CD14-positive monocyte (primary cell): ENCODE measurements around the gene RNF113B. TPM values are rescaled to one million over a fixed set of nuclear protein-coding genes. Genes with fewer than 3 reads are reported as not detected.

Experiments
- DNase-seq, 3 donors: peaks; one replicate each; pipeline ENCODE4 v3.0.0-alpha.2; 2011 to 2022
- H2AFZ ChIP-seq: 2 replicates; pipeline ENCODE4 v1.6.0; 2012; ENCODE audit warnings: mild to moderate bottlenecking, low read depth, low read length, inconsistent platforms; ENCODE audit not compliant: insufficient read depth, poor library complexity, severe bottlenecking
- H3K27ac ChIP-seq, 2 donors: 1 replicate in 1 of 2; 2 replicates in 1 of 2; pipeline ENCODE4 v1.5.1; 2012 to 2013; ENCODE audit warnings: low read length in 2 of 2, control low read depth in 1 of 2, inconsistent platforms in 1 of 2, low read depth in 1 of 2, mild to moderate bottlenecking in 1 of 2
- H3K27me3 ChIP-seq, 2 donors: one replicate each; pipeline versions ENCODE4 v1.6.0 to v1.6.1; 2011 to 2013; ENCODE audit warnings: low read length in 2 of 2; ENCODE audit not compliant: control insufficient read depth in 2 of 2, insufficient read depth in 2 of 2
- H3K36me3 ChIP-seq, 2 donors: replicated peaks in 1 of 2; 1 replicate in 1 of 2; 2 replicates in 1 of 2; pipeline versions ENCODE4 v1.5.1 to v1.6.1; 2012 to 2013; ENCODE audit warnings: low read length in 2 of 2, control low read depth in 1 of 2, inconsistent platforms in 1 of 2, mild to moderate bottlenecking in 1 of 2; ENCODE audit not compliant: insufficient read depth in 2 of 2, control insufficient read depth in 1 of 2
- H3K4me1 ChIP-seq, 2 donors: 1 replicate in 1 of 2; 2 replicates in 1 of 2; pipeline versions ENCODE4 v1.5.1 to v1.6.1; 2012 to 2013; ENCODE audit warnings: low read length in 2 of 2, control low read depth in 1 of 2, inconsistent platforms in 1 of 2, mild to moderate bottlenecking in 1 of 2, moderate library complexity in 1 of 2; ENCODE audit not compliant: insufficient read depth in 2 of 2, control insufficient read depth in 1 of 2
- H3K4me2 ChIP-seq: replicated peaks from 2 replicates; pipeline ENCODE3; 2012; ENCODE audit warnings: low read length, moderate library complexity, mild to moderate bottlenecking; ENCODE audit not compliant: poor library complexity, severe bottlenecking; ENCODE audit errors: extremely low read depth
- H3K4me3 ChIP-seq, 3 experiments: fragments of 200-600 bp in 1 of 3; sonication (generic) in 1 of 3; replicated peaks in 1 of 3; 1 replicate in 2 of 3; 2 replicates in 1 of 3; pipeline ENCODE4 v1.5.1; 2011 to 2013; ENCODE audit warnings: low read length in 3 of 3, mild to moderate bottlenecking in 3 of 3, control low read depth in 2 of 3, low read depth in 2 of 3, inconsistent platforms in 1 of 3, moderate library complexity in 1 of 3
- H3K79me2 ChIP-seq: 2 replicates; pipeline ENCODE4 v1.6.0; 2012; ENCODE audit warnings: mild to moderate bottlenecking, control low read depth, inconsistent platforms, low read length, moderate library complexity; ENCODE audit not compliant: insufficient read depth
- H3K9ac ChIP-seq: 2 replicates; pipeline ENCODE4 v1.6.0; 2017; ENCODE audit warnings: low read length, mild to moderate bottlenecking; ENCODE audit not compliant: insufficient read depth, poor library complexity, severe bottlenecking
- H3K9me3 ChIP-seq, 2 donors: replicated peaks in 1 of 2; 1 replicate in 1 of 2; 2 replicates in 1 of 2; pipeline versions ENCODE4 v1.5.1 to v1.6.1; 2012 to 2013; ENCODE audit warnings: low read length in 2 of 2, control low read depth in 1 of 2; ENCODE audit not compliant: control insufficient read depth in 1 of 2, insufficient read depth in 1 of 2
- H4K20me1 ChIP-seq: 2 replicates; pipeline ENCODE4 v1.6.0; 2012; ENCODE audit warnings: mild to moderate bottlenecking, low read length, control low read depth, moderate library complexity; ENCODE audit not compliant: insufficient read depth
- H3K27ac Mint-ChIP-seq, 7 donors: one replicate each; pipeline ENCODE4 v1.8.0; 2020; ENCODE audit warnings: mild to moderate bottlenecking in 7 of 7, mixed read lengths in 7 of 7, moderate library complexity in 6 of 7, inconsistent platforms in 2 of 7
- H3K27me3 Mint-ChIP-seq, 3 donors: one replicate each; pipeline ENCODE4 v1.8.0; 2021 to 2022; ENCODE audit warnings: low read depth in 3 of 3, mild to moderate bottlenecking in 3 of 3, mixed read lengths in 3 of 3, moderate library complexity in 3 of 3, inconsistent platforms in 1 of 3
- H3K36me3 Mint-ChIP-seq, 2 donors: one replicate each; pipeline ENCODE4 v1.8.0; 2020; ENCODE audit warnings: mixed read lengths in 2 of 2, inconsistent platforms in 1 of 2, mild to moderate bottlenecking in 1 of 2
- H3K4me1 Mint-ChIP-seq: one replicate; pipeline ENCODE4 v1.8.0; 2020; ENCODE audit warnings: mild to moderate bottlenecking, mixed read lengths
- H3K4me3 Mint-ChIP-seq, 2 donors: one replicate each; pipeline ENCODE4 v1.8.0; 2020; ENCODE audit warnings: mild to moderate bottlenecking in 2 of 2, mixed read lengths in 2 of 2, moderate library complexity in 1 of 2
- H3K9me3 Mint-ChIP-seq, 7 donors: one replicate each; pipeline ENCODE4 v1.8.0; 2020 to 2022; ENCODE audit warnings: mixed read lengths in 7 of 7, mild to moderate bottlenecking in 6 of 7, moderate library complexity in 6 of 7, inconsistent platforms in 2 of 7
- WGBS: methylation state at CpG from one replicate; pipeline ENCODE4 v1.1.5; 2013; ENCODE audit warnings: missing lambda C conversion rate; ENCODE audit not compliant: insufficient coverage; 5-methylcytosine and 5-hydroxymethylcytosine counted together
- intact Hi-C, 2 donors: fragments of 100-400 bp; cut with micrococcal nuclease; formaldehyde crosslinking; loops; one replicate each; pipeline versions ENCODE4 v1.15.0 to v1.15.1; 2023
- polyA plus RNA-seq, 3 donors: library from polyadenylated mRNA; depleted of rRNA in 1 of 3; unstranded in 2 of 3; stranded (reverse) in 1 of 3; fragments of 300-500 nt in 2 of 3; fragments of >200 nt in 1 of 3; fragmentation: Illumina TruSeq in 2 of 3; gene quantifications; 1 replicate in 2 of 3; 2 replicates in 1 of 3; pipeline ENCODE4 v1.2.3, GENCODE V29; 2012 to 2021
- TF ChIP-seq, protein P1 (sequence below): fragments of 200-600 bp; IDR thresholded peaks from one replicate; pipeline ENCODE4 v1.8.0; 2022; ENCODE audit warnings: antibody characterized with exemption, mild to moderate bottlenecking

RNF113B gene
- polyA plus RNA-seq, 3 donors = not detected

DNA sequence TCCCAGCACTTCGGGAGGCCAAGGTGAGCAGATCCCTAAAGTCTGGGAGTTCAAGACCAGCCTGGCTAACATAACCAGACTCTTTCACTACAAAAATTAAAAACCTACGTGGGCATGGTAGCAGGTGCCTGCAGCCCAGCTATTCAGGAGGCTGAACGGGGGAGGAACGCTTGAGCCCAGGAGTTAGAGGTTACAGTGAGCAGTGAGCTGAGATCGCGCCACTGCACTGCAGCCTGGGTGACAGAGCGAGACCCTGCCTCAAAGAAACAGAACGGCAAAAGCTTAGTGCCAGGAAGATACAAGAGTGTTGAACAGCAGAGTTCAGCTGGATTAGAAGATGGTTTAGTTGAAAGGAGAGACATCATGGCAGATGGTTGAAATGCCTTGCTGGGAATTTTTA is 24.1 kb upstream of the RNF113B start:
- intact Hi-C loops = no loop called here
- TF ChIP-seq, protein P1, sequence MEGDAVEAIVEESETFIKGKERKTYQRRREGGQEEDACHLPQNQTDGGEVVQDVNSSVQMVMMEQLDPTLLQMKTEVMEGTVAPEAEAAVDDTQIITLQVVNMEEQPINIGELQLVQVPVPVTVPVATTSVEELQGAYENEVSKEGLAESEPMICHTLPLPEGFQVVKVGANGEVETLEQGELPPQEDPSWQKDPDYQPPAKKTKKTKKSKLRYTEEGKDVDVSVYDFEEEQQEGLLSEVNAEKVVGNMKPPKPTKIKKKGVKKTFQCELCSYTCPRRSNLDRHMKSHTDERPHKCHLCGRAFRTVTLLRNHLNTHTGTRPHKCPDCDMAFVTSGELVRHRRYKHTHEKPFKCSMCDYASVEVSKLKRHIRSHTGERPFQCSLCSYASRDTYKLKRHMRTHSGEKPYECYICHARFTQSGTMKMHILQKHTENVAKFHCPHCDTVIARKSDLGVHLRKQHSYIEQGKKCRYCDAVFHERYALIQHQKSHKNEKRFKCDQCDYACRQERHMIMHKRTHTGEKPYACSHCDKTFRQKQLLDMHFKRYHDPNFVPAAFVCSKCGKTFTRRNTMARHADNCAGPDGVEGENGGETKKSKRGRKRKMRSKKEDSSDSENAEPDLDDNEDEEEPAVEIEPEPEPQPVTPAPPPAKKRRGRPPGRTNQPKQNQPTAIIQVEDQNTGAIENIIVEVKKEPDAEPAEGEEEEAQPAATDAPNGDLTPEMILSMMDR = no peak
- H3K4me3 Mint-ChIP-seq = no peak overlapping the region

DNA sequence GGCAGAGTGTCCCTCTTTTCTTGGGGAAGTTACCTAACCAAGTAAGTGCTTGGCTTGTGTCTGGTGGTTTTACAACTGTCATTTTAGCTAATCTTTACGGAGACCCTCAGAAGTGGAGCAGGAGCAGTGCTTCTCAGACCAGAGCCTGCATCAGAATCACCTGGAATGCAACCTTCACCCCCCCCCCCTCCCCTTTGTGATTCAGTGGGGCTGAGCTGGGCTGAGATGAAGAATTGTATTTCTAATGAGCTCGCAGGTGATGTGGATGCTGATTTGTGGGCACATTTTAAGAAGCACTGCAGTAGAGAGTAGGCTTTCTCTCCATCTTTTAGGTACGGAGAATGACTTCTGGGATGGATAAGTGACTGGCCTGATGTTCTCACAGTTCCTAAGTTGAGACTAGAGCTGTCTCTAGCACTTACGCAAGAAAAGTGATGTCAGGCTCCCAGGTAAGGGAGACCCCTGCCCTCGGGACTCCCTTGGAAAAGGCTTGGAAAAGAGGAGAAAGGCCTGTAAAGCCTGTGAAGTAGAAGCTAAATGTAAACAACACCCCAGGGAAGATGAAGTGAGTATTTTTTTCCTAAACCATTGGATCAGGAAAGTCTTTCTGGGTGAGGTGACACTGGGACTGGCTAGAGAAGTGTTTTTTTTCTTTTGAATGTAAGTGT is 23.3 kb upstream of the RNF113B start:
- Histone ChIP-seq H3K9me3 (peaks cover 0 to 16% of the 10 kb centered on the region in 2 donors), H3K4me1 (no peaks in the 10 kb centered on the region), H2AFZ (no peak overlapping the region), H4K20me1 (no peaks in the 10 kb centered on the region), H3K27ac (no peak overlapping the region), H3K79me2 (no peaks in the 10 kb centered on the region), H3K36me3 (no peaks in the 10 kb centered on the region), H3K4me2 (no peak overlapping the region), H3K9ac (no peak overlapping the region), H3K4me3 (no peak overlapping the region), H3K27me3 (no peaks in the 10 kb centered on the region)
- no peaks in the 10 kb centered on the region for H3K4me1 Mint-ChIP-seq
- 100% methylated on average over 1 of the region's 5 CpGs for WGBS
- TF ChIP-seq, protein P1 = no peak
- peaks cover 0 to 5% (median 3%) of the 10 kb centered on the region in 3 donors for H3K27me3 Mint-ChIP-seq
- no peak overlapping the region for H3K4me3 Mint-ChIP-seq
- H3K36me3 Mint-ChIP-seq = no peaks in the 10 kb centered on the region
- peaks cover 0 to 11% (median 6%) of the 10 kb centered on the region in 7 donors for H3K9me3 Mint-ChIP-seq
- DNase-seq = no peak
- intact Hi-C loops = no loop called here
- no peak overlapping the region for H3K27ac Mint-ChIP-seq

More for the DNA sequence above, 24.1 kb upstream of the RNF113B start:
- Mint-ChIP-seq H3K9me3 (peaks cover under 1 to 19% (median 11%) of the 10 kb centered on the region in 7 donors), H3K4me1 (no peaks in the 10 kb centered on the region), H3K27ac (no peak overlapping the region), H3K27me3 (peaks cover 0 to 5% (median 3%) of the 10 kb centered on the region in 3 donors), H3K36me3 (no peaks in the 10 kb centered on the region)
- no peak overlapping the region for H3K4me2 ChIP-seq
- DNase-seq = no peak
- H3K79me2 ChIP-seq = no peaks in the 10 kb centered on the region
- H3K4me3 ChIP-seq = no peak overlapping the region
- H3K9ac ChIP-seq = no peak overlapping the region
- H2AFZ ChIP-seq = no peak overlapping the region
- 86% methylated on average over 8 of the region's 8 CpGs for WGBS
- H3K27me3 ChIP-seq = no peaks in the 10 kb centered on the region
- no peaks in the 10 kb centered on the region for H4K20me1 ChIP-seq
- peaks cover 4 to 19% of the 10 kb centered on the region in 2 donors for H3K9me3 ChIP-seq
- H3K4me1 ChIP-seq = no peaks in the 10 kb centered on the region
- H3K27ac ChIP-seq = no peak overlapping the region
- no peaks in the 10 kb centered on the region for H3K36me3 ChIP-seq
